ENCODE measurements around the gene LDLRAD2.

- TF ChIP-seq CTCF (IDR thresholded peaks at IDR 0.05) (no peak), POLR2A (IDR thresholded peaks at IDR 0.05) (no peak), POLR2AphosphoS5 (IDR thresholded peaks at IDR 0.05) (no peak)
Observed at GRCh38 chr1:21825393-21825792, 13.3 kb downstream of the LDLRAD2 start.
